ENCODE data around the gene AAR2.
A peak's percentile ranks its signal among the peaks of the same experiment; 100 is the strongest.

AAR2 gene, protein sequence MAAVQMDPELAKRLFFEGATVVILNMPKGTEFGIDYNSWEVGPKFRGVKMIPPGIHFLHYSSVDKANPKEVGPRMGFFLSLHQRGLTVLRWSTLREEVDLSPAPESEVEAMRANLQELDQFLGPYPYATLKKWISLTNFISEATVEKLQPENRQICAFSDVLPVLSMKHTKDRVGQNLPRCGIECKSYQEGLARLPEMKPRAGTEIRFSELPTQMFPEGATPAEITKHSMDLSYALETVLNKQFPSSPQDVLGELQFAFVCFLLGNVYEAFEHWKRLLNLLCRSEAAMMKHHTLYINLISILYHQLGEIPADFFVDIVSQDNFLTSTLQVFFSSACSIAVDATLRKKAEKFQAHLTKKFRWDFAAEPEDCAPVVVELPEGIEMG

GRCh38 chr20:36235892-36236785, at the start of gene AAR2:
Gene AAR2 (plus strand): TSS chr20:36236478. CDS start chr20:36239869, 3,391 bp downstream.
- DNase-seq = peak; percentile 66

DNA sequence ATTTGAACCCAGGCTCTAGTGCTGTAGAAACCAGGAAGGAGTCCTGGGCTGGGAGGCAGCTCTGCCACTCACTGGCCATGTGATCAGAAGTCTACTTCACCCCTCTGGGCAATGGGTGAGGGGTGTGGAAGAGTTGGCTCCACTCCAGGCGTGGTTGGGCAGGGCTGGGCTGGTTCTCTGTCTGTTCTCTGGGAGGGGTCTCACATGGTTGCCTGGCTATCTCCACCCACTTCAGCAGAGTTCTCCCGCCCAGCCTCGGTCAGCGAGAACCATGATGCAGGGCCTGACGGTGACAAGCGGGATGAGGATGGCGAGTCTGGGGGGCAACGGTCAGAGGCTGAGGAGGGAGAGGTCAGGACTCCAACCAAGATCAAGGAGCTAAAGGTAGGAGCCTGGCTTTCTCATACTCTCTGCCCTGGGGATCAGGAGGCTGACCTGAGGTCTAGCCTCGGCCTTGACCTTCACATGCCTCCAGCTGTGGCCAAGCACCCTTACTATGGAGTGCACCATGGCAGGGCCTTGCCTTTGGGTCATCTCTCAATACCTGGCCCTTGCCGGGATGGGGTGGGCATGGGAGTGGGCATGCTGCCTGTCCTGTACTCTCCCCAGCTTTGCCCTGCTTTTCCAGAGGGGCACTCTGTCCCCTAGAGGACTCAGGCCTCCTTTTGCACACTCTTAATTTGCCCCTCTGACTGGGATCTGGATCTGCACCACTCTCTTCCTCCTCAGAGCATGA, 42.1 kb upstream of the AAR2 start:
- DNase-seq = no peak

GRCh38 chr20:36196676-36197075, 39.6 kb upstream of the AAR2 start:
- no peak for DNase-seq

- no peak for DNase-seq
Measured at GRCh38 chr20:36197271-36197670, 39.0 kb upstream of the AAR2 start.

DNA sequence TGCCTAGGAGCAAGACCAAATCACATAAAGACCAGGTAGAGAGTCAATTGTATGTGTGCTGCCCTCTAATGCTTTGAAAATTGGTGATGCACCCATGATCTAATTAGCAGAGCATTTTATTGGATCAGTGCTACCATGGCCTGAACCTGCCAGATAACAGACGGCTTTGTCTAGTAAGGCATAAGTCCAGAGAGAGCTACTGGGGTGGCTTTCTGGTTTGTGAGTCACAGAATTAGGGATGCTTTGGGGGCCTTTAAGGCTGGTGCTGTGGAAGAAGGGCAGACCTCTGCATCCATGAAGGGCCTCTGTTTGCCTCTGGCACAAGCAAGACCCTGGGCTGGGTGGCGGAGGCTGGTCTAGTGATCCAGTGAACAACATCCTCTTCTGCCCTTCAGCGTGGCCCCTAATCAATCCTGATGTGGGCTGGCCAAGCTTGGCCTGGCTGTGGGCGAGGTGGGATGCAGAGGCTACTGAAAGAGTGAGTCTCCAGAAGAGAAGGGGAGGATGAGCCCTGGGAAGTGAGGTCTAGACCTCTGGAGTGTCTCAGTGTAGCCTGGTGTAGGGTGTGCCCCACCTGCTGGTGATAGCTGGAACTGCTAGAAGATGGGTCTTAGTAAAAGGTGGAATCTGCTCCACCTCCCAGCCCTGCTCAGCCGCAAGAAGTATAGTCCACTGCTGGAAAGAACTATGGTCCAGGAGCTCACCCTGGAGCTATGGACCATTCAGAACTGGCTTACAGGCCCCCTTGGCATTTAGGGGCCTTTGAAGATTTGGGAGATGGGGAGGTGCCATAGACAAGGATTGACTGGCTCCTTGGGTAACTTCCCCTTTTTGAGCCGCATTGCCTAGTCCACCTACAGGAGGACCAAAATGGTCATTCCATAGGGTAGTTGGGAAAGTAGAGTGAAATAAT, 36.7 kb upstream of the AAR2 start:
- DNase-seq = peak; percentile 71

GRCh38 chr20:36200451-36200850, 35.8 kb upstream of the AAR2 start:
- no peak for DNase-seq

GRCh38 chr20:36201198-36201597, 35.1 kb upstream of the AAR2 start:
- no peak for DNase-seq

DNA sequence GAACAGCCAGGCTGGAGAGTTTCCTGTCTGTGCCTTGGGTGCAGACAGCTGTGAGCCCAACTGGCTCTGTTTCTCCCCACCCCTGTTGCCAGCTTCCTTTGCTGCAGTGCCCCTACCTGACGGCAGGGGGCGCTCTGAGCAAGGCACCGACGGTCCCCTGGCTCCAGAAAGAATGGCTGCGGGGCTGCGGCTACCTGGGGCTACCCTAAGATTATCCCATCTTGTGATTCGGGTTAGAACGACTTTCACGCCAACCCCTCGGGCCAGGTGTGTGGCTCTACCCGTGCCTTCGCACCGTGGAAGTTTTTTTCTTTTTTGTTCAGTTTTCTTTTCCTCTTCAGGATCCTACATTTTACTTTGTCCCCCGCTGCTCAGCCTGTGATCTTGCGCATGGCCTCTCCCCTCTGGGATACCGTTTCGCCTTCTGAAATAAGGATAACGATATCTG, 33.4 kb upstream of the AAR2 start:
- DNase-seq = peak; percentile 57

DNA sequence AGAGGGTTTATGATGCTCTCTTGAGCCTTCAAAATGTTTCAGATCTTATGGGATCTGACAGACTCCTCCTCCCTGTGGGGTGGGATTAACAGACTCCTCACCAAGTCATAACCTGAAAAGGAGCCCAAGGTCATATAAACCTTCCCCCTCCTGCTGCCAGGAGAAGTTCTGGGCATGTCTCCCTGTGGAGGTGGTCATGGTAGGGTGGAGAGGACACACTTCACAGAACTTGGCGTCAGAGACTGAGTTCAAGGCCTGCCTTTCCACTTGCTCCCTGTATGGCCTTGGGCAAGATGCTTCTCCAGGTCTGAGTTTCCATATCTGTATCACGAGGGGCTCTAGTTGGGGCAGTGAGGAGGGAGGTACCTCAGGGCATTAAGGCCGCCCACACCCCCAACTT, 32.4 kb upstream of the AAR2 start:
- DNase-seq = no peak

DNA sequence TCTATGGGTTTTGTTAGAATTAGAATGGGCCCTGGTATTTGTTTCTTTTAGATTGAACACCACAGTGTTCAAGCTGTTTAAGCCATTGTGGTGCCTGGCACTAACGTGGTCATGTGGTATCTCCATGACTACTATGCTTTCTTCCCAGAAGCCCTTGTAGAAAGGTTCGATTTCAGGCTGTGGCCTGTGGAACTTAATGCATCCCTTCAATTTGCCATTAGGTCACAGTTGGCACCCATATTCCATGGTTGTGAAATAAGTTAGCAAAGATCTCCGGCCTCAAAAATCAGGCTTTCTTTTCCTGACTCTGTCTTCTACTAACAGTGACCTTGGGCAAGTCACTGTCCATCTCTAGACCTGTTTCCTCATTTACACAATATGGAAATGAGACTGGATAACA, 31.3 kb upstream of the AAR2 start:
- DNase-seq = no peak

- DNase-seq = no peak
Measured at GRCh38 chr20:36206068-36206467, 30.2 kb upstream of the AAR2 start.

GRCh38 chr20:36206641-36207040, 29.6 kb upstream of the AAR2 start:
- no peak for DNase-seq

GRCh38 chr20:36207602-36208001, 28.7 kb upstream of the AAR2 start:
- no peak for DNase-seq

DNA sequence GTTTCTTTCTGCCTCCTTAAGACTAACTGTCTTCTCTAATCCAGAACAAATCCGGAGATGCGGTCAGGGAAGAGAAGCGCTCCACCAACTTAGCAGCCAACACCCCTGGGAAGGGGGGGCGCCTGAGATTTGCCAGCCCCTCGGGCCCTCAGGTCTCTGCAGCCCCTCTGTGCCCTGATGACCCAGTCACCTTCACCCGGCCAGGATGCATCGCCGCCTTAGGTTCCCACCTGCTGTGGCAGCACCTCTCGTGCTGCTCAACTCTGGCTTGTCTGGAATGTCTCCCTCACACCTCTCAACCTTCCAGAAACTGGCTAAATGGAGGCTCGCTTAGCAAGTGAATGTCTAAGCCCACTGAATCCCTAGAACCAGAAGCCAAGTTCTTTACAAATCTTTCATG, 28.0 kb upstream of the AAR2 start:
- no peak for DNase-seq

GRCh38 chr20:36210436-36211021, 25.7 kb upstream of the AAR2 start:
- DNase-seq = no peak

GRCh38 chr20:36213362-36213761, 22.9 kb upstream of the AAR2 start:
- no peak for DNase-seq

DNA sequence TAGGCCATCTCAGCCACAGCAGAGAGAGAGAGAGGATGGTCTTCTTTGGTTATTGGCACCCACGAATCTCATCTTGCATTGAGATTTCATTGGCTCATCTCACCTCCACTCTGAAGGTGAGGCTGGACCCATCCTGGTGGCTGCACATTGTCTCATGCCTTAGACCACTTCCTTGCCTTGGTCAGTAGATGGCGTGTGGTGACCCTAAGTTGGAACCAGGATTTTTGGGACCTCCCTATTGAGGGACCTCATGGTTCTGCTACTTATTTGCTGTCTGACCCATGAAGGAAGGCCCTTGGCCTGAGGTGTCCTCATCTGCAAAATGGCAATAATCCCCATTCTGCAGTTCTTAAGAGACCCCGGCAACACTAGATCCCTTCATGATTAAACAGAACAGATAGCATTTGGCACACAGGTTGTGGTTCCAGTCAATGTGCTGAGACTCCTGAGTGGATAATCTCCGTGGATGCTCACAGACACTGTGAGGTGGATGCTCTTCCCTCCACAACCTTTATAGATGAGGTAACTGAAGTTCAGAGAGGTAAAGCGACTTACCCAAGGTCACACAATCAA, 21.5 kb upstream of the AAR2 start:
- no peak for DNase-seq

DNA sequence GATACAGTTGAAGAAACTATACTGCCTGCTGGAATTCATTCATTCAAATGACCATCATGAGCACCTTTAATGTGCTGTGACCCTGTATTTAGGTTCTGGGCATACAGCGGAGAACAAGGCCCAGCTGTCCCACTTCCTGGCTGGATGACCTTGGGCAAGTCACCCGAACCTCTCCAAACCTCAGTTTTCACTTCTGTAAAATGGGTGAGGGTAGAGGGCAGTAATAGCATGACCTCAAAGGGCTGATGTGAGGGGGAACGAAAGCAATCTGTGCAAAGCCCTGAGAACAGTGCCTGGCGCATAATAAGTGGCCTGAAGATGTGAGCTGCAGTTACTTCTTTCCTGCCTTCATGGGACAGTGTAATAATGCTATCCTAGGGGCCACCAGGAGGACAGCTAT, 20.5 kb upstream of the AAR2 start:
- DNase-seq = no peak

GRCh38 chr20:36216314-36217025, 19.8 kb upstream of the AAR2 start:
- DNase-seq = no peak

DNA sequence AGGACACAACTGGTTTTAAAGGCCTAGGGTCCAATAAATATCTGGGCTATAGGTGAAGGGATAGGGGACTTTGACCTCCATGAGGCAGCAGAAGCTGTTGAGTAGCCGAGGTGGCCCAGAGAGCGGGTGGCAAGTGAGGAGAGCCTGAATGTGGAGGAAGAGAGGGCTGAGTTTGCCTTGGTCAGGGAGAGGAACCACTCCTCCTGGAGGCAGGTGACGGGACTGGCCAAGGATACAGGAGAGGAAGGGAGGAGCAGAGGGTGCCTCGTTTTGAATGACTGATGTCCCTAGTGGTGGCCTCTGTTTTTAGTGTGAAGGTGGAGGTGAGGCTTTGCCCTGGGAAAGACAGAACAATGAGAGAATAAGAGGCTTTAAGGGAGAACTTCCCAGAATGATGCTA, 19.1 kb upstream of the AAR2 start:
- no peak for DNase-seq

All from T1000 (cell line).